WERI-Rb-1 (cell line): ENCODE data around the gene MRTFA.

Experiments
- DNase-seq: peaks from one replicate; pipeline ENCODE4 v3.0.0-alpha.2; 2020
- H3K27ac ChIP-seq: fragments of 250-450 bp; sonication (Bioruptor Pico); 2 replicates; pipeline ENCODE4 v1.5.1; 2020; ENCODE audit warnings: mild to moderate bottlenecking, moderate library complexity
- H3K27me3 ChIP-seq: fragments of 250-450 bp; sonication (Bioruptor Pico); 2 replicates; pipeline ENCODE4 v1.5.1; 2021; ENCODE audit warnings: mild to moderate bottlenecking, low read depth, moderate library complexity; ENCODE audit not compliant: insufficient read depth, severe bottlenecking
- H3K36me3 ChIP-seq: fragments of 250-450 bp; sonication (Bioruptor Pico); 2 replicates; pipeline ENCODE4 v1.5.1; 2020; ENCODE audit warnings: mild to moderate bottlenecking, moderate library complexity
- H3K4me3 ChIP-seq: 2 replicates; pipeline ENCODE4 v1.5.1; 2011; ENCODE audit warnings: low read depth, mild to moderate bottlenecking, control low read depth, low read length
- H3K9me3 ChIP-seq: fragments of 250-450 bp; sonication (Bioruptor Pico); 2 replicates; pipeline ENCODE4 v1.5.1; 2021; ENCODE audit warnings: mild to moderate bottlenecking, moderate library complexity; ENCODE audit not compliant: severe bottlenecking
- CTCF ChIP-seq: IDR thresholded peaks from 2 replicates; pipeline ENCODE4 v1.5.1; 2011; ENCODE audit warnings: low read depth, mild to moderate bottlenecking, control low read depth, inconsistent platforms, low read length

MRTFA gene

GRCh38 chr22:40673017-40673416, 36.5 kb upstream of the MRTFA start:
- Histone ChIP-seq H3K27me3 (no peaks in the 10 kb centered on the region), H3K36me3 (no peaks in the 10 kb centered on the region), H3K27ac (no peak overlapping the region), H3K9me3 (no peaks in the 10 kb centered on the region), H3K4me3 (no peak overlapping the region)
- TF ChIP-seq CTCF: no peak
- no peak for DNase-seq

DNA sequence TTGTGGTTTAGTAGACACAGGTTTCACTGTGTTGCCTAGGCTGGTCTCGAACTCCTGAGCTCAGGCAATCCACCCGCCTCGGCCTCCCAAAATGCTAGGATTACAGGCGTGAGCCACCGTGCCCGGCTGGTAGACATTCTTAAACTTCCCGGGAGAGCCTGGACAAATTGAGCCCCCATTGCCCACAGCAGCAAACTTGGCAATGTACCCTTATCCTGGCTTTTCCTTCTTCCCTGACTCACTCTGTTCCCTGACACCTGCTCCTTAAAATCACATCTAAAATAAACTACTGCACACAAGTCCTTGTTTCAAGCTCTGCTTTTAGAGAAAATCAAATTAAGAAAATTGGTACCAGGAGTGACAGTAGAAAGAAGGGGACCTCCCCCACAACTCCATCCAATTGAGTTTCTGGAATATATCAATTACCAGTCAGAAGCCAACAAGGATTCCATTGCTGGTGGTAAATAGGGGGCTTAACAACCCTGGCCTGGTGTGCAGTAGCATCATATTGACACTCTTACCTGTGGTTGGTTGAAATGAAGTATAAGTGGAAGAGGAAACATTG, 35.4 kb upstream of the MRTFA start:
- Histone ChIP-seq H3K36me3 (no peaks in the 10 kb centered on the region), H3K27me3 (no peaks in the 10 kb centered on the region), H3K27ac (no peak overlapping the region), H3K9me3 (no peaks in the 10 kb centered on the region), H3K4me3 (no peak overlapping the region)
- DNase-seq: no peak
- TF ChIP-seq CTCF: no peak

GRCh38 chr22:40671369-40671768, 34.9 kb upstream of the MRTFA start:
- no peak overlapping the region for H3K4me3 ChIP-seq
- H3K36me3 ChIP-seq: no peaks in the 10 kb centered on the region
- no peak for DNase-seq
- H3K27me3 ChIP-seq: no peaks in the 10 kb centered on the region
- H3K27ac ChIP-seq: no peak overlapping the region
- no peak for TF ChIP-seq CTCF
- no peaks in the 10 kb centered on the region for H3K9me3 ChIP-seq

DNA sequence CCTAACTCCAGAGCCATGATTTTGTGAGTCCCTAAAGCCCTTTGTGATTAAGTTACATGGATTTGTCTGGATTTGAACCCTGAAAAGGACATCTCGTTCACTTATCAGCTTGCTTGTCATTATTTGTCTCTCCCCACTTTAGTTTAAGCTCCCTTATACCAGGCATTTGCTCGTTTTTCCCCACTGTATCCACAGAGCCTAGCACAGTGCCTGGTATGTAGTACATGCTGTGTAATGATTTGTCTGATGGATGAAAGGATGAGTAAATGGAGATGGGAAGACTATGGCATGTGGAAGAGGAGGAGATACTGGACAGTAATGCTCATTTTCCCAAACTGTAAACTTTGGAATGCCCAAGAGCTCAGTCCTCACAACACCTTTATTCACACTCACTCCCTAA, 33.5 kb upstream of the MRTFA start:
- Histone ChIP-seq H3K36me3 (no peaks in the 10 kb centered on the region), H3K4me3 (no peak overlapping the region), H3K27ac (no peak overlapping the region), H3K27me3 (no peaks in the 10 kb centered on the region), H3K9me3 (no peaks in the 10 kb centered on the region)
- TF ChIP-seq CTCF: no peak
- no peak for DNase-seq

DNA sequence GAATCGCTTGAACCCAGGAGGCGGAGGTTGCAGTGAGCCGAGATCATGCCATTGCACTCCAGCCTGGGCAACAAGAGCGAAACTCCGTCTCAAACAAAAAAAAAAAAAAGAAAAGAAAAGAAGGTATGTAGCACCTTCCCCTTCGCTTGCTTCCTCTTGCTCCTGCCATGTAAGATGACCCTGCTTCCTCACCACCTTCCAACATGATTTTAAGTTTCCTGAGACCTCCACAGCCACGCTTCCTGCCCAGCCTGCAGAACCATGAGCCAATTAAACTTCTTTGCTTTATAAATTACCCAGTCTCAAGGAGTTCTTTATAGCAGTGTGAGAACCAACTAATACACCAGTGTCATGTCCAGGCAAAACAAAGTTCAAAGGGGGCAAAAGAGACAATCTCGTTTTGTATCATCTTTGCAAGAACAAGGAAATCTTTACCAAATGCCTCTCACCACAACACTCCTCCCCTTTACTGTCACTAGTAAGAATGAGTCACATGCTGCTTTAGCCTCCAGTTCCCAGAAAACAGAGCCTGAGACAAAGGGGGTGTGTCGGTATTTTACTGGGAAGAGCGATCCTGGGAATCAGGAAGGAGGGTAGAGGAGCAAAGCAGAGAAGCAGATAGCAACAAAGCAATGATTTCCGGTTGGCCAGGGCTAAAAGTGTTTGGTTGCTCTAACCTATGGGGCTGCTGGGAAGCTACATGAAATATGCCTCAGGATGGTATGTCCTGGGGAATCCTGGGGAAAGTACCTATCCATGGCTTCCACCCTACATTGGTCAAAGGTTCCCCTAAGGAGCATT, 32.3 kb upstream of the MRTFA start:
- Histone ChIP-seq H3K4me3 (no peak overlapping the region), H3K27me3 (no peaks in the 10 kb centered on the region), H3K9me3 (no peaks in the 10 kb centered on the region), H3K27ac (no peak overlapping the region), H3K36me3 (no peaks in the 10 kb centered on the region)
- TF ChIP-seq CTCF: no peak
- DNase-seq: no peak
